Liver (tissue), 9 donors: ENCODE measurements around the gene UROC1. TPM values are rescaled to one million over a fixed set of nuclear protein-coding genes. Genes with fewer than 3 reads are reported as not detected.

Experiments used
- DNase-seq: peaks from one replicate; pipeline ENCODE4 v3.0.0-alpha.2; 2017; ENCODE audit warnings: low spot score
- H3K27ac ChIP-seq, 2 donors: one replicate each; pipeline ENCODE4 v1.7.0; 2013; ENCODE audit warnings: inconsistent platforms in 2 of 2, low read length in 2 of 2, control low read depth in 1 of 2, low read depth in 1 of 2, mild to moderate bottlenecking in 1 of 2
- H3K27me3 ChIP-seq, 4 donors: one replicate each; pipeline versions ENCODE4 v1.6.1 to v1.7.0; 2013; ENCODE audit warnings: low read length in 3 of 4, inconsistent platforms in 1 of 4, mild to moderate bottlenecking in 1 of 4, moderate library complexity in 1 of 4; ENCODE audit not compliant: control insufficient read depth in 4 of 4, insufficient read depth in 4 of 4
- H3K36me3 ChIP-seq, 4 donors: one replicate each; pipeline versions ENCODE4 v1.6.1 to v1.7.0; 2013; ENCODE audit warnings: low read length in 3 of 4, mild to moderate bottlenecking in 3 of 4, low read depth in 1 of 4, moderate library complexity in 1 of 4; ENCODE audit not compliant: control insufficient read depth in 4 of 4, insufficient read depth in 3 of 4
- H3K4me1 ChIP-seq, 4 donors: one replicate each; pipeline versions ENCODE4 v1.6.1 to v1.7.0; 2013; ENCODE audit warnings: low read length in 3 of 4, mild to moderate bottlenecking in 3 of 4, moderate library complexity in 1 of 4; ENCODE audit not compliant: control insufficient read depth in 4 of 4, insufficient read depth in 4 of 4
- H3K4me3 ChIP-seq, 3 donors: one replicate each; pipeline versions ENCODE4 v1.6.1 to v1.7.0; 2013; ENCODE audit warnings: low read length in 3 of 3, control low read depth in 1 of 3, low read depth in 1 of 3, mild to moderate bottlenecking in 1 of 3
- H3K9ac ChIP-seq, 2 donors: one replicate each; pipeline ENCODE4 v1.7.0; 2013; ENCODE audit warnings: low read length in 2 of 2, mild to moderate bottlenecking in 2 of 2, moderate library complexity in 2 of 2, control low read depth in 1 of 2, low read depth in 1 of 2
- H3K9me3 ChIP-seq, 4 donors: one replicate each; pipeline versions ENCODE4 v1.6.1 to v1.7.0; 2013; ENCODE audit warnings: low read length in 3 of 4; ENCODE audit not compliant: control insufficient read depth in 4 of 4
- EGR1 ChIP-seq, 2 donors: IDR thresholded peaks; 2 replicates each; pipeline ENCODE4 v1.6.1; 2016 to 2018; ENCODE audit warnings: antibody characterized with exemption in 2 of 2, low read depth in 2 of 2
- FOXA1 ChIP-seq: IDR thresholded peaks from 2 replicates; pipeline ENCODE4 v1.6.1; 2016; ENCODE audit warnings: antibody characterized with exemption
- FOXA2 ChIP-seq: IDR thresholded peaks from 2 replicates; pipeline ENCODE4 v1.6.1; 2016; ENCODE audit warnings: antibody characterized with exemption
- GABPA ChIP-seq, 2 donors: IDR thresholded peaks in 1 of 2; conservative IDR thresholded peaks in 1 of 2; 2 replicates each; pipeline ENCODE4 v1.6.1; 2016; ENCODE audit warnings: antibody characterized with exemption in 2 of 2, mild to moderate bottlenecking in 1 of 2, moderate library complexity in 1 of 2
- HNF4A ChIP-seq, 2 donors: conservative IDR thresholded peaks; 2 replicates each; pipeline ENCODE4 v1.6.1; 2016; ENCODE audit warnings: antibody characterized with exemption in 2 of 2, mild to moderate bottlenecking in 2 of 2
- HNF4G ChIP-seq: IDR thresholded peaks from 2 replicates; pipeline ENCODE4 v1.6.1; 2016; ENCODE audit warnings: antibody characterized with exemption
- JUND ChIP-seq, 2 donors: IDR thresholded peaks; 2 replicates each; pipeline ENCODE4 v1.6.1; 2016; ENCODE audit warnings: antibody characterized with exemption in 2 of 2
- NR2F2 ChIP-seq: IDR thresholded peaks from 2 replicates; pipeline ENCODE4 v1.6.1; 2016; ENCODE audit warnings: antibody characterized with exemption
- RAD21 ChIP-seq, 2 donors: IDR thresholded peaks; 2 replicates each; pipeline ENCODE4 v1.6.1; 2016; ENCODE audit warnings: antibody characterized with exemption in 2 of 2, mild to moderate bottlenecking in 2 of 2
- RXRA ChIP-seq, 2 donors: IDR thresholded peaks; 2 replicates each; pipeline ENCODE4 v1.6.1; 2017 to 2018; ENCODE audit warnings: antibody characterized with exemption in 2 of 2, mild to moderate bottlenecking in 1 of 2
- SP1 ChIP-seq: IDR thresholded peaks from 2 replicates; pipeline ENCODE4 v1.6.1; 2018; ENCODE audit warnings: antibody characterized with exemption, mild to moderate bottlenecking
- TAF1 ChIP-seq: conservative IDR thresholded peaks from 2 replicates; pipeline ENCODE4 v1.6.1; 2016; ENCODE audit warnings: antibody characterized with exemption, mild to moderate bottlenecking
- YY1 ChIP-seq: IDR thresholded peaks from 2 replicates; pipeline ENCODE4 v1.6.1; 2016; ENCODE audit warnings: antibody characterized with exemption, mild to moderate bottlenecking
- WGBS: extraction: QIAGEN DNeasy Blood & Tissue Kit; methylation state at CpG from one replicate; pipeline ENCODE4 v1.1.7; 2013; 5-methylcytosine and 5-hydroxymethylcytosine counted together
- polyA plus RNA-seq, 2 donors: library from polyadenylated mRNA; stranded (reverse) in 1 of 2; unstranded in 1 of 2; fragments of 200-250 nt in 1 of 2; fragments of >200 nt in 1 of 2; fragmentation: Nextera tagmentation in 1 of 2; extraction: Ambion mirVana in 1 of 2; gene quantifications; one replicate each; pipeline versions ENCODE4 v1.2.1 to v1.2.3, GENCODE V29; 2013 to 2015
- total RNA-seq, 2 donors: library from RNA; depleted of rRNA; stranded (reverse); fragments of >200 nt; gene quantifications; one replicate each; pipeline ENCODE4 v1.2.3, GENCODE V29; 2014
- TF ChIP-seq, protein P1 (sequence below): IDR thresholded peaks from 2 replicates; pipeline ENCODE4 v1.6.1; 2016; ENCODE audit warnings: antibody characterized with exemption, mild to moderate bottlenecking
- TF ChIP-seq, protein P2 (sequence below): fragments of 150-350 bp; IDR thresholded peaks from 2 replicates; pipeline ENCODE4 v1.5.1; 2017; ENCODE audit warnings: improper control_type of control experiment, low read depth, low read length; ENCODE audit not compliant: missing input control
- TF ChIP-seq, protein P3 (sequence below): IDR thresholded peaks from 2 replicates; pipeline ENCODE4 v1.6.1; 2016; ENCODE audit warnings: antibody characterized with exemption
- TF ChIP-seq, protein P4 (sequence below): IDR thresholded peaks from 2 replicates; pipeline ENCODE4 v1.6.1; 2016; ENCODE audit warnings: antibody characterized with exemption
- TF ChIP-seq, protein P5 (sequence below): IDR thresholded peaks from 2 replicates; pipeline ENCODE4 v1.6.1; 2016; ENCODE audit warnings: antibody characterized with exemption
- donor health status: healthy.
- donor health status: healthy.
- donor health status: healthy.
- donor health status: healthy.
- donor health status: healthy.

Gene UROC1
- total and polyA plus RNA-seq, 4 donors, result 5.9 to 28.4 (median 18.2) TPM

DNA sequence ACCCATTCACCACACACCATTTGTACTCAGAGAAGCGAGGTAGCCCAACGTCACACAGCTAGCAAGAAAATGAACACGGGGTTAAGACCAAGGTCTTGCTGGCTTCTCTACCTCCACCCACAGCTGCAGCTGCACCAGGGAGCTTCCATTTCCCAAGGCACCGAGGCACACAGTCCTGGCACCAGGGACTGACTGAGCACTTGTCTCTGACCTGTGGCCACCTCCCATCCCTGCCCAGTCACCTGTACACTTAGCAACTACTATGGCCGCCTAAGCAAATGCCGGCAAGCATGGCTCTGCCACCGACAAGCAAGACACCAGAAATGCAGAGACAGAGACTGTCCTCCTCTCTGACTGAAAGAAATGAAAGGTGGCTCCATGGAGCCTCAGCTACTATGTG is 57.2 kb downstream of the UROC1 start:
- 85% methylated on average over 7 of the region's 7 CpGs for WGBS
- no peak for TF ChIP-seq EGR1 (IDR thresholded peaks at IDR 0.05; ENCODE audit: low read depth in 2 of 2)
- no peak for TF ChIP-seq FOXA2
- TF ChIP-seq, protein P1, sequence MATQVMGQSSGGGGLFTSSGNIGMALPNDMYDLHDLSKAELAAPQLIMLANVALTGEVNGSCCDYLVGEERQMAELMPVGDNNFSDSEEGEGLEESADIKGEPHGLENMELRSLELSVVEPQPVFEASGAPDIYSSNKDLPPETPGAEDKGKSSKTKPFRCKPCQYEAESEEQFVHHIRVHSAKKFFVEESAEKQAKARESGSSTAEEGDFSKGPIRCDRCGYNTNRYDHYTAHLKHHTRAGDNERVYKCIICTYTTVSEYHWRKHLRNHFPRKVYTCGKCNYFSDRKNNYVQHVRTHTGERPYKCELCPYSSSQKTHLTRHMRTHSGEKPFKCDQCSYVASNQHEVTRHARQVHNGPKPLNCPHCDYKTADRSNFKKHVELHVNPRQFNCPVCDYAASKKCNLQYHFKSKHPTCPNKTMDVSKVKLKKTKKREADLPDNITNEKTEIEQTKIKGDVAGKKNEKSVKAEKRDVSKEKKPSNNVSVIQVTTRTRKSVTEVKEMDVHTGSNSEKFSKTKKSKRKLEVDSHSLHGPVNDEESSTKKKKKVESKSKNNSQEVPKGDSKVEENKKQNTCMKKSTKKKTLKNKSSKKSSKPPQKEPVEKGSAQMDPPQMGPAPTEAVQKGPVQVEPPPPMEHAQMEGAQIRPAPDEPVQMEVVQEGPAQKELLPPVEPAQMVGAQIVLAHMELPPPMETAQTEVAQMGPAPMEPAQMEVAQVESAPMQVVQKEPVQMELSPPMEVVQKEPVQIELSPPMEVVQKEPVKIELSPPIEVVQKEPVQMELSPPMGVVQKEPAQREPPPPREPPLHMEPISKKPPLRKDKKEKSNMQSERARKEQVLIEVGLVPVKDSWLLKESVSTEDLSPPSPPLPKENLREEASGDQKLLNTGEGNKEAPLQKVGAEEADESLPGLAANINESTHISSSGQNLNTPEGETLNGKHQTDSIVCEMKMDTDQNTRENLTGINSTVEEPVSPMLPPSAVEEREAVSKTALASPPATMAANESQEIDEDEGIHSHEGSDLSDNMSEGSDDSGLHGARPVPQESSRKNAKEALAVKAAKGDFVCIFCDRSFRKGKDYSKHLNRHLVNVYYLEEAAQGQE, result no peak
- no peak for TF ChIP-seq FOXA1
- no peak for TF ChIP-seq HNF4G
- TF ChIP-seq, protein P2, sequence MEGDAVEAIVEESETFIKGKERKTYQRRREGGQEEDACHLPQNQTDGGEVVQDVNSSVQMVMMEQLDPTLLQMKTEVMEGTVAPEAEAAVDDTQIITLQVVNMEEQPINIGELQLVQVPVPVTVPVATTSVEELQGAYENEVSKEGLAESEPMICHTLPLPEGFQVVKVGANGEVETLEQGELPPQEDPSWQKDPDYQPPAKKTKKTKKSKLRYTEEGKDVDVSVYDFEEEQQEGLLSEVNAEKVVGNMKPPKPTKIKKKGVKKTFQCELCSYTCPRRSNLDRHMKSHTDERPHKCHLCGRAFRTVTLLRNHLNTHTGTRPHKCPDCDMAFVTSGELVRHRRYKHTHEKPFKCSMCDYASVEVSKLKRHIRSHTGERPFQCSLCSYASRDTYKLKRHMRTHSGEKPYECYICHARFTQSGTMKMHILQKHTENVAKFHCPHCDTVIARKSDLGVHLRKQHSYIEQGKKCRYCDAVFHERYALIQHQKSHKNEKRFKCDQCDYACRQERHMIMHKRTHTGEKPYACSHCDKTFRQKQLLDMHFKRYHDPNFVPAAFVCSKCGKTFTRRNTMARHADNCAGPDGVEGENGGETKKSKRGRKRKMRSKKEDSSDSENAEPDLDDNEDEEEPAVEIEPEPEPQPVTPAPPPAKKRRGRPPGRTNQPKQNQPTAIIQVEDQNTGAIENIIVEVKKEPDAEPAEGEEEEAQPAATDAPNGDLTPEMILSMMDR, result no peak
- TF ChIP-seq, protein P3, sequence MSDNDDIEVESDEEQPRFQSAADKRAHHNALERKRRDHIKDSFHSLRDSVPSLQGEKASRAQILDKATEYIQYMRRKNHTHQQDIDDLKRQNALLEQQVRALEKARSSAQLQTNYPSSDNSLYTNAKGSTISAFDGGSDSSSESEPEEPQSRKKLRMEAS, result no peak
- TF ChIP-seq TAF1, result no peak
- TF ChIP-seq SP1, result no peak
- no peak for TF ChIP-seq YY1
- TF ChIP-seq, protein P4, sequence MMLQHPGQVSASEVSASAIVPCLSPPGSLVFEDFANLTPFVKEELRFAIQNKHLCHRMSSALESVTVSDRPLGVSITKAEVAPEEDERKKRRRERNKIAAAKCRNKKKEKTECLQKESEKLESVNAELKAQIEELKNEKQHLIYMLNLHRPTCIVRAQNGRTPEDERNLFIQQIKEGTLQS, result no peak
- TF ChIP-seq RXRA (IDR thresholded peaks at IDR 0.05), result no peak
- TF ChIP-seq, protein P5, sequence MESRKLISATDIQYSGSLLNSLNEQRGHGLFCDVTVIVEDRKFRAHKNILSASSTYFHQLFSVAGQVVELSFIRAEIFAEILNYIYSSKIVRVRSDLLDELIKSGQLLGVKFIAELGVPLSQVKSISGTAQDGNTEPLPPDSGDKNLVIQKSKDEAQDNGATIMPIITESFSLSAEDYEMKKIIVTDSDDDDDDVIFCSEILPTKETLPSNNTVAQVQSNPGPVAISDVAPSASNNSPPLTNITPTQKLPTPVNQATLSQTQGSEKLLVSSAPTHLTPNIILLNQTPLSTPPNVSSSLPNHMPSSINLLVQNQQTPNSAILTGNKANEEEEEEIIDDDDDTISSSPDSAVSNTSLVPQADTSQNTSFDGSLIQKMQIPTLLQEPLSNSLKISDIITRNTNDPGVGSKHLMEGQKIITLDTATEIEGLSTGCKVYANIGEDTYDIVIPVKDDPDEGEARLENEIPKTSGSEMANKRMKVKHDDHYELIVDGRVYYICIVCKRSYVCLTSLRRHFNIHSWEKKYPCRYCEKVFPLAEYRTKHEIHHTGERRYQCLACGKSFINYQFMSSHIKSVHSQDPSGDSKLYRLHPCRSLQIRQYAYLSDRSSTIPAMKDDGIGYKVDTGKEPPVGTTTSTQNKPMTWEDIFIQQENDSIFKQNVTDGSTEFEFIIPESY, result no peak
- Histone ChIP-seq H3K36me3 (peaks cover 12 to 46% (median 34%) of the 10 kb centered on the region in 4 donors), H3K4me1 (peaks cover 18 to 62% (median 50%) of the 10 kb centered on the region in 4 donors), H3K9ac (no peak overlapping the region), H3K9me3 (no peaks in the 10 kb centered on the region), H3K27ac (peak overlapping the region; percentile 52 to 92), H3K27me3 (no peaks in the 10 kb centered on the region), H3K4me3 (no peak overlapping the region)
- DNase-seq, result no peak

DNA sequence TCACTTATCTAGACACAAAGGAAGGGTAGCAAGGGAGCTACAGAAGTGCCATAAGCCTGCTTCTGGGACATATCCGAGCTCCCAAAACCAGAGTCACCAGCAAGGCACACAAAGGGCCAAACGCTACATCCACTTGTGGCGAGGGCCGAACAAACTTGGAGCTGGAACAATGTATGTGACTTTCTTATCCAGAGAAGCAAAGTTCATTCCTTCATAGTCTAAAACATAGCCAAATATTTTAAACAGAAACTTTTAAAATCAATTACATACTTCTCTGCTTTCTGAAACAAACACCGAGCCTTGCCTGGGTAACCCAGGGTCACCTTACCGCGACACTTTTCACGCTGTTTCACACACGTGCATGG is 57.8 kb downstream of the UROC1 start:
- 42% methylated on average over 9 of the region's 9 CpGs for WGBS
- H3K9me3 ChIP-seq, result no peaks in the 10 kb centered on the region
- no peaks in the 10 kb centered on the region for H3K27me3 ChIP-seq
- H3K4me3 ChIP-seq, result no peak overlapping the region
- H3K27ac ChIP-seq, result peak overlapping the region; percentile 52 to 92
- H3K36me3 ChIP-seq, result peaks cover 8 to 40% (median 31%) of the 10 kb centered on the region in 4 donors
- no peak overlapping the region for H3K9ac ChIP-seq
- H3K4me1 ChIP-seq, result peaks cover 12 to 55% (median 45%) of the 10 kb centered on the region in 4 donors
- DNase-seq, result no peak
- TF ChIP-seq GABPA (IDR thresholded peaks at IDR 0.05 in 1 of 2, conservative IDR thresholded peaks at IDR 0.05 in 1 of 2) (no peak), HNF4A (conservative IDR thresholded peaks at IDR 0.05) (no peak), YY1 (no peak), SP1 (no peak), NR2F2 (no peak), FOXA2 (no peak), FOXA1 (no peak), RAD21 (IDR thresholded peaks at IDR 0.05) (no peak), HNF4G (no peak), EGR1 (IDR thresholded peaks at IDR 0.05; ENCODE audit: low read depth in 2 of 2) (no peak), JUND (IDR thresholded peaks at IDR 0.05) (no peak)
- TF ChIP-seq, protein P2, result no peak
- TF ChIP-seq, protein P4, result no peak
- TF ChIP-seq, protein P1, result no peak
